ENCODE measurements around the gene ECM2. TPM values are rescaled to one million over a fixed set of nuclear protein-coding genes. Genes with fewer than 3 reads are reported as not detected.

The ECM2 gene
- polyA plus RNA-seq, 1 experiment = 2.2 TPM

DNA sequence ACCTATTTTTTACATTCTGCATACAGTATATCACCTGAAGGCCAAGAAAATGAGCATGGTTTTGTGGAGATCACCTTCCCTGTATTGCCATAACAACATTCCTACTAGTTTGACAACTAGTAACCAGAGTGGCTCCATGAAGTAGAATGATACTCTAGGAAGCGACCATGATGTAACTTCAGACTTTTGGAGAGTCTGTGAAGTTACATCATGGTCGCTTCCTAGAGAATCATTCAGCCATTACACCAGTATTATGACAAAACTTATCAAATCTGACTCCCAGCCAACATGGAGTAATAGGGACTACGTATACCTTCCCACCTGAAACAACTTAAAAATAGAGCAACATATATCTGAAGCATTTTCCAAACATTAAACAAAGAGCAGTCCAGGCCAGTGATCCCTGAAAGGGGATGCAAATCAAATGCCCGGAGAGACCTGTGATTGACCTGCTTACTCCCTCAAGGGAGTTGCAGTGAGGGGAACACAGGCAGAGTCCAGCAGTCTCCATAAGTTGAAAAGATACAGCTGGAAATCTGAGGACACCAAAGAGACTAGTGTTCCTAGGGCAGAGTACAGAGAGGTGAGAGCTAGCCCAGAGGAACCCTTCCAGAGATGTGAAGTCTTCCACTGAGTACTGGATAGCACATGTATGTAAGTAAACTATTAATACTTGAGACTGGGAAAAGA is 7.8 kb downstream of the ECM2 start:
- Histone ChIP-seq H3K27me3 (ENCODE audit: control insufficient read depth, insufficient read depth, low read length) (no peaks in the 10 kb centered on the region), H3K27ac (ENCODE audit: low read depth, low read length) (no peak overlapping the region), H3K4me3 (ENCODE audit: low read depth, low read length) (no peak overlapping the region), H3K9me3 (ENCODE audit: control insufficient read depth, insufficient read depth, low read length) (no peaks in the 10 kb centered on the region)
- ChIA-PET POLR2A (no interaction called here), CTCF (no interaction called here)
- no peak for DNase-seq (ENCODE audit: low read depth, low spot score)
- TF ChIP-seq, protein P1, sequence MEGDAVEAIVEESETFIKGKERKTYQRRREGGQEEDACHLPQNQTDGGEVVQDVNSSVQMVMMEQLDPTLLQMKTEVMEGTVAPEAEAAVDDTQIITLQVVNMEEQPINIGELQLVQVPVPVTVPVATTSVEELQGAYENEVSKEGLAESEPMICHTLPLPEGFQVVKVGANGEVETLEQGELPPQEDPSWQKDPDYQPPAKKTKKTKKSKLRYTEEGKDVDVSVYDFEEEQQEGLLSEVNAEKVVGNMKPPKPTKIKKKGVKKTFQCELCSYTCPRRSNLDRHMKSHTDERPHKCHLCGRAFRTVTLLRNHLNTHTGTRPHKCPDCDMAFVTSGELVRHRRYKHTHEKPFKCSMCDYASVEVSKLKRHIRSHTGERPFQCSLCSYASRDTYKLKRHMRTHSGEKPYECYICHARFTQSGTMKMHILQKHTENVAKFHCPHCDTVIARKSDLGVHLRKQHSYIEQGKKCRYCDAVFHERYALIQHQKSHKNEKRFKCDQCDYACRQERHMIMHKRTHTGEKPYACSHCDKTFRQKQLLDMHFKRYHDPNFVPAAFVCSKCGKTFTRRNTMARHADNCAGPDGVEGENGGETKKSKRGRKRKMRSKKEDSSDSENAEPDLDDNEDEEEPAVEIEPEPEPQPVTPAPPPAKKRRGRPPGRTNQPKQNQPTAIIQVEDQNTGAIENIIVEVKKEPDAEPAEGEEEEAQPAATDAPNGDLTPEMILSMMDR (IDR thresholded peaks at IDR 0.05; ENCODE audit: low read depth, low read length) = no peak

DNA sequence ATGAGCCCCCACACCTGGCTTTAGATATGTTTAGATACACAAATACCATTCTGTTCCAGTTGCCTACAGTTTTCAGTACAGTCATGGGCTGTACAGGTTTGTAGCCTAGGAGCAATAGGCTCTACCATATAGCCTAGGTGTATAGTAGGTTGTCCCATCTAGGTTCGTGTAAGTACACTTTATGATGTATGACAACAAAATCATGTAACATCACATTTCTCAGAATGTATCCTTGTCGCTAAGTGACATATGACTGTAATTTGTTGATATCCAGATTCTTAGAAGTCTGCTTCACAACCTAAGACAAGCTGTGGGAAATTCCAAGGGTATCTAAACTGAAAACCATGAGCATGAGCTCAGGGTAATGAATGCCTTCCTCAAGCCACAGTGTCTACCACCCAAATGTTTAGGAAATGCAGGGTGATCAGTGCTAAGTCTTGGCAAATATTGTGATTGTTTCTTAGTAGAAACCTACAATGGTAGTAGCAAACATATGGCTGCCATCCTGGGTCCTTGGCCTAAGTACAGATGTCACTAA is 8.4 kb downstream of the ECM2 start:
- no peak overlapping the region for H3K27ac ChIP-seq (ENCODE audit: low read depth, low read length)
- H3K27me3 ChIP-seq (ENCODE audit: control insufficient read depth, insufficient read depth, low read length) = no peaks in the 10 kb centered on the region
- POLR2A ChIA-PET = no interaction called here
- TF ChIP-seq, protein P1 (IDR thresholded peaks at IDR 0.05; ENCODE audit: low read depth, low read length) = no peak
- no peak overlapping the region for H3K4me3 ChIP-seq (ENCODE audit: low read depth, low read length)
- DNase-seq (ENCODE audit: low read depth, low spot score) = no peak
- CTCF ChIA-PET = interaction anchor here (1.3 kb wide), 1 partner anchor 199 kb away, joined by 3 read pairs; no protein-coding TSS in a partner anchor
- no peaks in the 10 kb centered on the region for H3K9me3 ChIP-seq (ENCODE audit: control insufficient read depth, insufficient read depth, low read length)

DNA sequence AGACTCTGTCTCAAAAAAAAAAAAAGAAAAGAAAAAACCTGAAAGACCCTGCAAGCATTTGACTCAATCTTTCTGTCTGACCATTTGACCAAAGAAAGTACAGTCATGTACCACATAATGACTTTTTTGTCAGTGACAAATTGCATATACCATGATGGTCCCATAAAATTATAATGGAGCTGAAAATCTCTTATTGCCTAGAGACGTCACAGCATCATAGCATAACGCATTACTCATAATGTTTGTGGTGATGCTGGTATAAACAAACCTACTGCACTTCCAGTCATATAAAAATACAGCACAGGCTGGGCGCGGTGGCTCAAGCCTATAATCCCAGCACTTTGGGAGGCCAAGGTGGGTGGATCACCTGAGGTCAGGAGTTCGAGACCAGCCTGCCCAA is 10.5 kb downstream of the ECM2 start:
- TF ChIP-seq, protein P1 (IDR thresholded peaks at IDR 0.05; ENCODE audit: low read depth, low read length) = no peak
- Histone ChIP-seq H3K27me3 (ENCODE audit: control insufficient read depth, insufficient read depth, low read length) (no peaks in the 10 kb centered on the region), H3K9me3 (ENCODE audit: control insufficient read depth, insufficient read depth, low read length) (no peaks in the 10 kb centered on the region), H3K27ac (ENCODE audit: low read depth, low read length) (no peak overlapping the region), H3K4me3 (ENCODE audit: low read depth, low read length) (no peak overlapping the region)
- ChIA-PET CTCF (no interaction called here), POLR2A (no interaction called here)
- DNase-seq (ENCODE audit: low read depth, low spot score) = no peak

DNA sequence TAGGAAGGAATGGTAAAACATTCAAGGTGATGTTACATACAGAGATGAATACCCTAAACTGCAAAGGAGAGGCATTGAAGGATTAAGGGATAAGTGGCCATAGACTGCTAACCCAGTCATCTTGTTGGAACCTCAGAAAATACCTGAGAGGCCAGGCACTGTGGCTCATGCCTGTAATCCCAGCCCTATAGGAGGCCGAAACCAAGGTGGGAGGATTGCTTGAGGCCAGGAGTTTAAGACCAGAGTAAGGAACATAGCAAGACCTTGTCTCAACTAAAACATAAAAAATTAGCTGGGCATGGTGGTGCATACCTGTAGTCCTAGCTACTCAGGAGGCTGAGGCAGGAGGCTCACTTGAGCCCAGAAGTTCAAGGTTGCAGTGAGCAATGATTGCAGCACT is 10.9 kb downstream of the ECM2 start:
- CTCF ChIA-PET = no interaction called here
- no peak for DNase-seq (ENCODE audit: low read depth, low spot score)
- H3K9me3 ChIP-seq (ENCODE audit: control insufficient read depth, insufficient read depth, low read length) = no peaks in the 10 kb centered on the region; the same call in 1 of the 2 replicates
- H3K27me3 ChIP-seq (ENCODE audit: control insufficient read depth, insufficient read depth, low read length) = no peaks in the 10 kb centered on the region
- H3K4me3 ChIP-seq (ENCODE audit: low read depth, low read length) = no peak overlapping the region
- POLR2A ChIA-PET = no interaction called here
- no peak overlapping the region for H3K27ac ChIP-seq (ENCODE audit: low read depth, low read length)
- TF ChIP-seq, protein P1 (IDR thresholded peaks at IDR 0.05; ENCODE audit: low read depth, low read length) = no peak
